Neural cell (in vitro differentiated cells): Measurements from ENCODE around the gene LRRC8E.

Source experiments
- CTCF ChIP-seq: fragments of 450-650 bp; IDR thresholded peaks from 2 replicates; pipeline ENCODE4 v1.5.1; 2014; ENCODE audit warnings: antibody characterized with exemption, mild to moderate bottlenecking, moderate library complexity; ENCODE audit not compliant: poor library complexity, severe bottlenecking
- EP300 ChIP-seq: fragments of 450-650 bp; conservative IDR thresholded peaks from 2 replicates; pipeline ENCODE4 v1.6.1; 2014; ENCODE audit warnings: antibody characterized with exemption, mild to moderate bottlenecking, moderate library complexity; ENCODE audit not compliant: poor library complexity, severe bottlenecking
- EZH2 ChIP-seq: fragments of 200-600, 300-800 bp; shearing (Covaris generic), sonication (generic); IDR thresholded peaks from 2 replicates; pipeline ENCODE4 v1.6.1; 2014; ENCODE audit warnings: antibody characterized with exemption, low read length, borderline replicate concordance, mild to moderate bottlenecking; ENCODE audit not compliant: insufficient read depth, poor library complexity, severe bottlenecking
- POLR2AphosphoS5 ChIP-seq: IDR thresholded peaks from 2 replicates; pipeline ENCODE4 v1.6.1; 2012

DNA sequence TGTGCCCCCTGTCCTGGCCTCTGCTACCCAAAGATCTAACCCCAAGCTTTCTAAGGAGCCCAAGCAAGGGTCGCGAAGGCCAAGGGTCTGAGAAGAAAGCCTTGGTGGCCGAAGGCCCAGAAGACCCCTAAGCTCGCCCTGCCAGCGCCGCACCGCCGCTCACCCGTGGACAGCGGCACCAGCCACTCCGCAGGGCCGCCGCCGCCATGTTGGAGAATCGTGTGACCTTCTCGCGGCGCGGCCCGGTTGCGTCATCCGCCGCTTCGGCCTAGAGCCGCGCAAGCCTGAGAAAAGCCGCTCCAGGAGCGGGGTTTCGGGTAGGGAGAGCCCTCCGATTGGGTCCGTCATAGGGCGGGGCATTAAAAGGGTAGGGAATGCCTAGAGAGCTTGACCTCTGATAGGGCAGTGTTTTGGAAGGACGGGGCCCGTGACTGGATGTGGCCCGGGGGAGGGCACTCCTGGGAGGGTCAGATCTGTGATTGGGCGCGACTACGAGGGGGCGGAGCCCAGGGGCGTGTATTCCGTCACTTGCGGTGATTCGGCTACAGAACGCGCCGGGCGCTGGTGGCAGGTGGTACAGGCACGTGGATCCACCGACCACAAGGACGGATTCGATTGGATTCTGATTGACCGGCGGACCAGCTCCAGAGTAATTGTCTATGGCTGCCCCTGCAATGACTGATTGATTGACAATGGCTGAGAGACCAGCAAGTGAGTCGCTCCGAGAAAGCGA, 55.3 kb downstream of the LRRC8E start, which contains the start of gene TIMM44:
- TF ChIP-seq EZH2, result no peak
- TF ChIP-seq CTCF, result no peak
- peak; percentile 89 for TF ChIP-seq POLR2AphosphoS5
- TF ChIP-seq EP300, result no peak
